Small intestine (tissue), 7 donors: ENCODE results near the gene GMPS. TPM values are rescaled to one million over a fixed set of nuclear protein-coding genes. Genes with fewer than 3 reads are reported as not detected.
"Not testable (repeated sequence)": the region's sequence is repeated elsewhere in the genome, so short reads cannot be mapped to it uniquely, and the experiment has no call there.

ENCODE experiments used
- DNase-seq, 2 donors: peaks; one replicate each; pipeline versions ENCODE4 v3.0.0 to v3.0.0-alpha.2; 2013
- FAIRE-seq: peaks from 2 replicates; lab custom pipeline; 2012; peaks lifted over from hg19 to GRCh38; lab: Jason Lieb, UNC
- H3K27ac ChIP-seq, 3 donors: one replicate each; pipeline ENCODE4 v1.5.1; 2013; ENCODE audit warnings: low read length in 2 of 3, mild to moderate bottlenecking in 2 of 3, control low read depth in 1 of 3, inconsistent platforms in 1 of 3, low read depth in 1 of 3, moderate library complexity in 1 of 3
- H3K27me3 ChIP-seq, 3 donors: one replicate each; pipeline ENCODE4 v1.6.1; 2013; ENCODE audit warnings: low read length in 3 of 3, inconsistent platforms in 1 of 3; ENCODE audit not compliant: control insufficient read depth in 3 of 3, insufficient read depth in 3 of 3
- H3K36me3 ChIP-seq, 3 donors: one replicate each; pipeline ENCODE4 v1.6.1; 2013; ENCODE audit warnings: low read length in 3 of 3, inconsistent platforms in 1 of 3, low read depth in 1 of 3, mild to moderate bottlenecking in 1 of 3, moderate library complexity in 1 of 3; ENCODE audit not compliant: control insufficient read depth in 3 of 3, insufficient read depth in 2 of 3
- H3K4me1 ChIP-seq, 3 donors: one replicate each; pipeline ENCODE4 v1.6.1; 2013; ENCODE audit warnings: low read length in 2 of 3, inconsistent platforms in 1 of 3, low read depth in 1 of 3, mild to moderate bottlenecking in 1 of 3, moderate library complexity in 1 of 3; ENCODE audit not compliant: control insufficient read depth in 3 of 3, insufficient read depth in 2 of 3
- H3K4me3 ChIP-seq, 3 donors: one replicate each; pipeline ENCODE4 v1.5.1; 2013; ENCODE audit warnings: low read length in 3 of 3, control low read depth in 1 of 3, inconsistent platforms in 1 of 3, low read depth in 1 of 3, mild to moderate bottlenecking in 1 of 3, moderate library complexity in 1 of 3
- H3K9me3 ChIP-seq, 2 donors: one replicate each; pipeline ENCODE4 v1.6.1; 2013; ENCODE audit warnings: low read depth in 1 of 2, low read length in 1 of 2; ENCODE audit not compliant: control insufficient read depth in 2 of 2, insufficient read depth in 1 of 2
- WGBS, 3 donors: extraction: QIAGEN DNeasy Blood & Tissue Kit; methylation state at CpG; one replicate each; pipeline ENCODE4 v1.1.7; 2013; 5-methylcytosine and 5-hydroxymethylcytosine counted together
- polyA plus RNA-seq, 4 donors: library from polyadenylated mRNA; stranded (reverse) in 3 of 4; unstranded in 1 of 4; fragments of 200-250 nt in 3 of 4; fragments of 120-200 nt in 1 of 4; gene quantifications; one replicate each; pipeline versions ENCODE4 v1.2.1 to v1.2.3, GENCODE V29; 2013
- donor health status: healthy with polysubstance abuse.
- donor health status: control.
- donor health status: control.
- donor health status: Bipolar disorder and iron deficiency.
- donor health status: healthy.

The GMPS gene
- polyA plus RNA-seq, 4 donors, result 8.9 to 39.2 (median 18.9) TPM

DNA sequence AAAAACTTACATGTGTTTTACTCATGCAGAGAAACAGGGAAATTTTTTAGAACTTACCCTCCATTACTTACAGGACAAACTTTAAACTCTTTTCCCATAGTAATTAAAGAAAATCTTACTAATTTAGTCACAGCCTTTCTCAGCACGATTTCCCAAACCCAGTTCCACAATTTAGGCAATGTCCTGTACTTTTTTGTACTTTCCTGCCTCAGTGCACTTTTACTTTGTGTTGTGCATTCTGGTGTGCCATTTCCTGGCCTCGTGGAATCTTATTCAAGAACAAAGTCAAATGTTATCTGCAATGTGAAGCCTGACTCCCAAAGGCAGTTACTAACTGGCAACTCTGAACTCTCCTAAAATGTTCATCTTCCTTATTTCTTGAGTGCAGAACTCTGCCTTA lies 18.1 kb upstream of the GMPS start:
- WGBS, 3 donors, result 2 to 23% (median 7%) methylated on average over 2 of the region's 2 CpGs
- Histone ChIP-seq H3K4me1 (peaks cover 2 to 15% (median 13%) of the 10 kb centered on the region in 3 donors), H3K9me3 (no peaks in the 10 kb centered on the region), H3K36me3 (peaks cover 0 to 9% (median 0%) of the 10 kb centered on the region in 3 donors), H3K4me3 (peak overlapping the region in 2 of 3 donors; percentile 81 to 94), H3K27me3 (no peaks in the 10 kb centered on the region), H3K27ac (no peak overlapping the region)
- FAIRE-seq (no peak), DNase-seq (peak in 1 of 2 donors; percentile 7)

DNA sequence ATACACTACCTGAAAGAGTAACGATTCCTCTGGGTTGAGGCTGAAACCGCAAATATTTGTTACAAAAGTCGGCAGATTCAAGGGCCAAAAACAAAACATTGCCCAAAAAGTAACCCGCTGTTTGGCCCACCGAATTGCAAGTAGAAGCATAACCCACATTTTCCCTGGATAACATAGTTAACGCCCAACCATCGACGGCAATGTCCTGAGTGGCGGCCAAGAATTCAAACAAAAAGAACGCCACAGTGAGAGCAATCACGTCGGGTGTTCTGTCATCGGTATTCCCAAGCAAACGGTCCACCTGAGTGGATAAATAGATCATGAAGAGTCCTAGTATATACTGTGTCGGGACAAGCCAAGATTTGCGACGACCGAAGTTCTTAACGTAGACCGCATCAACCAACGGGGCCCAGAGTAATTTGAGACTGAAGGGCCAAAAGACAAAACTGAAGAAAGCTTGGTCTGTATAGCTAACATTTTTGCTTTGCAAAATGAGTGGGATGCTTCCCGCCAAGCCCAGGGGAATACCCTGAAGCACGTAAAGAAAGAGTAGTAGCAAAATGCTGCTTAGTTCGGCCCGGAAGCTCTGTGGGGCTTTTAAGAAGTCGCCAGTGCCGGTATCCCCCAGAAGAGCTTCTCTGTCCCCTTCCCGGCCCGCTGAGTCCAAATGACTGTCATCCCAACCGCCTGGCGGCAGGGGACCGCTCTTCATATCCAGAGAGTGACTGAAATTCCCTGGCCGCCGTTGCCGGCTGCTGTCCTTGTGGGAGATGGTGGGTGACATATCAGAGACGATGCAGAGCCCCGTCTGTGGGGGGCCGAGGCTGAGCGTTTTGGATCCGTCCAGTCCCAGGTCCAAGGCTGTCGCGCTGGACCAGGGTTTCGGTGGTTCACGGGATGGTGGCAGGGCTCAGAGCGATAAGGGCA lies 17.0 kb upstream of the GMPS start:
- no peaks in the 10 kb centered on the region for H3K27me3 ChIP-seq
- peaks cover 2 to 15% (median 13%) of the 10 kb centered on the region in 3 donors for H3K4me1 ChIP-seq
- H3K36me3 ChIP-seq, result peaks cover 0 to 9% (median 0%) of the 10 kb centered on the region in 3 donors
- WGBS, 3 donors, result 0 to 1% (median 1%) methylated on average over 45 of the region's 45 CpGs
- FAIRE-seq (no peak), DNase-seq (peak in 1 of 2 donors; percentile 18)
- peak overlapping the region; percentile 81 to 94 (median 82) for H3K4me3 ChIP-seq
- peak overlapping the region; percentile 88 to 96 (median 89) for H3K27ac ChIP-seq
- no peaks in the 10 kb centered on the region for H3K9me3 ChIP-seq

- no peaks in the 10 kb centered on the region for H3K27me3 ChIP-seq
- H3K4me3 ChIP-seq, result peak within 1 kb of the TSS; percentile 81 to 94 (median 82)
- H3K4me1 ChIP-seq, result peaks cover 2 to 13% (median 12%) of the 10 kb centered on the region in 3 donors
- 0 to 1% (median 0%) methylated on average over 50 of the region's 50 CpGs for WGBS, 3 donors
- H3K9me3 ChIP-seq, result no peaks in the 10 kb centered on the region
- no peak for FAIRE-seq
- H3K36me3 ChIP-seq, result peaks cover 0 to 6% (median 0%) of the 10 kb centered on the region in 3 donors
- peak within 1 kb of the TSS; percentile 93 to 99 (median 94) for H3K27ac ChIP-seq
- peak; percentile 100 for DNase-seq
These were observed 16.1 kb upstream of the GMPS start, which contains the start of gene SLC33A1 for GRCh38 chr3:155854141-155854940. Gene SLC33A1 (minus strand): TSS chr3:155854427. CDS start chr3:155853997, 430 bp downstream.

DNA sequence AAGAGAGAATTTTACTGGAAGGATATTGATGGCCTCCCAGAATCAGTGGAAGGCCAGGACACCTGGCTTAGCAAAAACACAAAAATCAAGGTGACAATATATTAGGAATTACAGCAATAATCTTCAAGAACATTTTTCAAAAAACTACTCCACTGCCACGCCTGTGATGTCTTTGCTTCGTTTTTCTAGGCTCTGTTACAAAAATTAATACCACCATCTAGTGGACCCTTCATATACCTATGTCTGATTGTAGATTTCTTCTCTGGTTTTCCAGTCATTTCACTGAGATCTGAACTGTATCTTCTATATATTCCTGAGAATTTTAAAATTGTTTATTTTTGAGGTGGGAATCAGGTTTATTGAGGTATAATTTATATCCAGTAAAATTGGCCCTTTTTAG lies 10.6 kb upstream of the GMPS start:
- no peak overlapping the region for H3K27ac ChIP-seq
- no peaks in the 10 kb centered on the region for H3K9me3 ChIP-seq
- FAIRE-seq (no peak), DNase-seq (peak; percentile 8 to 22)
- 2 to 9% (median 3%) methylated on average over 2 of the region's 2 CpGs for WGBS, 3 donors
- no peaks in the 10 kb centered on the region for H3K4me1 ChIP-seq
- no peak overlapping the region for H3K4me3 ChIP-seq
- no peaks in the 10 kb centered on the region for H3K27me3 ChIP-seq
- H3K36me3 ChIP-seq, result no peaks in the 10 kb centered on the region

DNA sequence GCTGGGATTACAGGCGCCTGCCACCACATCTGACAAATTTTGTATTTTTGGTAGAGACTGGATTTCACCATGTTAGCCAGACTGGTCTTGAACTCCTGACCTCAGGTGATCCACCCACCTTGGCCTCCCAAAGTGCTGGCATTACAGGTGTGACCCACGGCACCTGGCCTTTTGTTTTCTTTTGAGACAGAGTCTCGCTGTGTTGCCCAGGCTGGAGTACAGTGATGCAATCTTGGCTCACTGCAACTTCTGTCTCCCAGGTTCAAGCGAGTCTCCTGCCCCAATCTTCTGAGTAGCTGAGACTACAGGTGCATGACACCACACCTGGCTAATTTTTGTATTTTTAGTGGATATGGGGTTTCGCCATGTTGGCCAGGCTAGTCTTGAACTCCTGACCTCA lies 10.0 kb upstream of the GMPS start:
- DNase-seq, H3K36me3 ChIP-seq, H3K4me3 ChIP-seq, H3K27ac ChIP-seq, H3K9me3 ChIP-seq, FAIRE-seq, H3K27me3 ChIP-seq, H3K4me1 ChIP-seq: not testable (repeated sequence)
- WGBS, 3 donors, result 86 to 91% (median 90%) methylated on average over 5 of the region's 5 CpGs

DNA sequence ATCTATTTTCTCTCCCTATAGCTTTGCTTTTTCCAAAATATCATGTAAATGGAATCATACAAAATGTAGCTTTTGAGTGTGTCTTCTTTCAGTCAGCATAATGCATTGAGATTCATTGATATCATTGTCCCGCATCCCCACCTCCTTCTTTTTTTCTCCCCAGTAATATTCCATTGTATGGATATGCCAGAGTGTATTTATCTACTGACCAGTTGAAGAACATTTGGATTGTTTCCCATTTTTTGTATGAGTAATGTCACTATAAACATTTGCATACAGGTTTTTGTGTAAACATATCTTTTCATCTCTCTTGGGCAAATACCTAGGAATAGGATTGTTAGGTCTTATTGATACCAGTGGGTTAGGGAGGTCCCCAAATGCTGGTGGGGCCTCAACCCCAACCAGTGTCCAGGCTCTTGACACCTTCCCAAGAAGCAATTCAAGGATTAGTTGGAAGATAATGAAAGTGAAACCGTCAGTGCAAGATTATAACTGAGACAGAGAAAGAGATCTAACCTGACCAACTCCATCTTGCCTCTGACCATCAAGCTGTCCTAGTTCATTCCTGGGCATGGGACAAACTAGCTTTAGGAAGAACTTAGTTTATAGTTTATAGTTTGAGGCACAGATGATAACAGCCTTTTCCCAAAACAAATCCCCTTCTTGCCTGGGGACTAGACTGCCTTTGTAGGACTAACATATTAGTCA lies 8.8 kb upstream of the GMPS start:
- 58 to 79% (median 73%) methylated on average over 2 of the region's 2 CpGs for WGBS, 3 donors
- Histone ChIP-seq H3K27me3 (no peaks in the 10 kb centered on the region), H3K4me1 (no peaks in the 10 kb centered on the region), H3K36me3 (no peaks in the 10 kb centered on the region), H3K27ac (no peak overlapping the region), H3K9me3 (no peaks in the 10 kb centered on the region), H3K4me3 (no peak overlapping the region)
- FAIRE-seq, result no peak
- DNase-seq, result no peak

DNA sequence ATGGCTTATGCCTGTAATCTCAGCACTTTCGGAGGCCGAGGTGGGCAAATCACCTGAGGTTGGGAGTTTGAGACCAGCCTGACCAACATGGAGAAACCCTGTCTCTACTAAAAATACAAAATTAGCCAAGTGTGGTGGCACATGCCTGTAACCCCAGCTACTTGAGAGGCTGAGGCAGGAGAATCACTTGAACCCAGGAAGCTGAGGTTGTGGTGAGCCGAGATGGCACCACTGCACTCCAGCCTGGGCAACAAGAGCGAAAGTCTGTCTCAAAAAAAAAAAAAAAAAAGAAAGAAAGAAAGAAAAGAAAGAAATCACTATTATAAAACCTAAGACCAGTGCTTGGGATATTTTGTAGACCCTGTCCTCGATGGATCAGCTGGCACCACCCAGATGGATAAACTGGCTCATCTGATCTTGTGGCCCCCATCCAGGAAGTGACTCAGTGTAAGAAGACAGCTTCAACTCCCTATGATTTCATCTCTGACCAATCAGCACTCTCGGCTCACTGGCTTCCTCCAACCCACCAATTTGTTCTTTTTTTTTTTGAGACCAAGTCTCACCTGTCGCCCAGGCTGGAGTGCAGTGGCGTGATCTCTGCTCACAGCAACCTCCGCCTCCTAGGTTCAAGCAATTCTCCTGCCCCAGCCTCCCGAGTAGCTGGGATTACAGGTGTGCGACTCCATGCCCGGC lies 8.0 kb upstream of the GMPS start:
- not testable (repeated sequence) for H3K36me3 ChIP-seq, H3K4me1 ChIP-seq, H3K9me3 ChIP-seq, H3K27me3 ChIP-seq, H3K4me3 ChIP-seq, H3K27ac ChIP-seq, FAIRE-seq
- WGBS, 3 donors, result 80 to 89% (median 81%) methylated on average over 12 of the region's 12 CpGs
- DNase-seq, result peak in 1 of 2 donors; percentile 56
